Fibroblast of gingiva (primary cell): ENCODE data around the gene GRIN1.

Experiments
- DNase-seq: peaks from one replicate; pipeline ENCODE4 v3.0.0-alpha.2; 2011; ENCODE audit warnings: low read depth

GRIN1 gene

DNA sequence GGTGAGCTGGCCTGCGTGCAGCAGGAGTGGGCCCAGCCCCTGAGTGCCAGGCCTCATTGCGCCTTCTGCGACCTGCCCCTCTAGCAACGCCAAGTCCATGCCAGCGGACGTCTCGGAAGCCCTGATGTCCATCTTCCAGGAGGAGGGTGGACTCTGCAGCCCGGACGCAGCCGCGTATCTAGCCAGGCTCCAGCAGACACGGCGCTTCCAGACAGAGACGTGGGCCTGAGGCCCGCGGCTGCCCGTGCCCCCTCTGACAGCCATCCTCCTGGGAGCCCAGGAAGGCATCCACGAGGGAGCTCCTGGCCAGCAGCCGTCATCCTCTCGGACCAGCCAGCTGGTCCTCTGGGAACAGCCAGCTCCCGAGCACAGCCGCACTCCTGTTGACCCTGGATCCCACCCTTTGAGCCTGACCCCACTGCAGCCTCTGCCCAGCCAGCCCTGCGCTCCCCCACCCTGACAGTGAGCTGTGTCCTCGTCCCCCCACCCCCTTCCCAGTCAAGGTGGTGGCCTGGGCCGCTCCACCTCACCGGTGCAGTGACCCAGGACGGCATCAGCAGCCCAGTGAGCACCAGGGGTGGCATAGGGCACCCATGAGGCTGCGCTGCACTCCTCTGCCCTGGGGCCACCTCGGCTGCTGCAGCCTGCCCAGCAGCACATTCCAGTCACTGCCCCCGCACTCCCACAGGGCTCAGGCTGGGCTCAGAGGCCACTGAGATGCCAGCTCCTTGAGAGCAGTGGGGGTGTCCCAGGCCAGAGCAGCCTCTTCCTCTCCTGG, 77.4 kb downstream of the GRIN1 start:
- no peak for DNase-seq

GRCh38 chr9:137217276-137218211, 78.6 kb downstream of the GRIN1 start:
- peak; percentile 26 for DNase-seq

- DNase-seq, result no peak
Observed at GRCh38 chr9:137218212-137218753, 79.3 kb downstream of the GRIN1 start.
